ENCODE data around the gene EPX. TPM values are rescaled to one million over a fixed set of nuclear protein-coding genes. Genes with fewer than 3 reads are reported as not detected.

EPX gene
- total RNA-seq, 1 donor, result not detected

- H3K4me2 ChIP-seq (ENCODE audit: insufficient read depth, low read length), result no peak overlapping the region
- DNase-seq (ENCODE audit: insufficient read length, low spot score, missing footprints), result no peak
- H3K36me3 ChIP-seq (ENCODE audit: insufficient read depth, low read length), result no peaks in the 10 kb centered on the region
- no peaks in the 10 kb centered on the region for H4K20me1 ChIP-seq (ENCODE audit: insufficient read depth, low read length)
- no peak overlapping the region for H3K4me3 ChIP-seq (ENCODE audit: insufficient read depth, low read length)
- no peaks in the 10 kb centered on the region for H3K79me2 ChIP-seq (ENCODE audit: insufficient read depth, low read length)
- H3K27me3 ChIP-seq (ENCODE audit: insufficient read depth, low read length), result peaks cover 42% of the 10 kb centered on the region
- H3K27ac ChIP-seq (ENCODE audit: low read depth, low read length), result no peak overlapping the region
- H3K9me3 ChIP-seq (ENCODE audit: low read depth, low read length), result no peaks in the 10 kb centered on the region
- H3K4me1 ChIP-seq (ENCODE audit: insufficient read depth, low read length), result no peaks in the 10 kb centered on the region
- no peak for TF ChIP-seq CTCF (IDR thresholded peaks at IDR 0.05; ENCODE audit: extremely low read depth, low read depth, low read length)
- no peak overlapping the region for H2AFZ ChIP-seq (ENCODE audit: low read length)
Measured at GRCh38 chr17:58246104-58246740, 53.7 kb downstream of the EPX start.

- no peaks in the 10 kb centered on the region for H3K9me3 ChIP-seq (ENCODE audit: low read depth, low read length)
- peaks cover 40% of the 10 kb centered on the region for H3K27me3 ChIP-seq (ENCODE audit: insufficient read depth, low read length)
- no peak overlapping the region for H2AFZ ChIP-seq (ENCODE audit: low read length)
- no peak for DNase-seq (ENCODE audit: insufficient read length, low spot score, missing footprints)
- H3K36me3 ChIP-seq (ENCODE audit: insufficient read depth, low read length), result no peaks in the 10 kb centered on the region
- TF ChIP-seq CTCF (IDR thresholded peaks at IDR 0.05; ENCODE audit: extremely low read depth, low read depth, low read length), result no peak
- no peaks in the 10 kb centered on the region for H3K79me2 ChIP-seq (ENCODE audit: insufficient read depth, low read length)
- no peak overlapping the region for H3K4me3 ChIP-seq (ENCODE audit: insufficient read depth, low read length)
- H3K27ac ChIP-seq (ENCODE audit: low read depth, low read length), result no peak overlapping the region
- H3K4me1 ChIP-seq (ENCODE audit: insufficient read depth, low read length), result no peaks in the 10 kb centered on the region
- H4K20me1 ChIP-seq (ENCODE audit: insufficient read depth, low read length), result no peaks in the 10 kb centered on the region
- H3K4me2 ChIP-seq (ENCODE audit: insufficient read depth, low read length), result no peak overlapping the region
Measured at GRCh38 chr17:58246781-58247180, 54.3 kb downstream of the EPX start.

- H3K27me3 ChIP-seq (ENCODE audit: insufficient read depth, low read length), result peaks cover 32% of the 10 kb centered on the region
- no peak overlapping the region for H3K4me3 ChIP-seq (ENCODE audit: insufficient read depth, low read length)
- no peak for TF ChIP-seq CTCF (IDR thresholded peaks at IDR 0.05; ENCODE audit: extremely low read depth, low read depth, low read length)
- no peak overlapping the region for H3K27ac ChIP-seq (ENCODE audit: low read depth, low read length)
- H3K4me2 ChIP-seq (ENCODE audit: insufficient read depth, low read length), result no peak overlapping the region
- no peaks in the 10 kb centered on the region for H3K36me3 ChIP-seq (ENCODE audit: insufficient read depth, low read length)
- H4K20me1 ChIP-seq (ENCODE audit: insufficient read depth, low read length), result no peaks in the 10 kb centered on the region
- H3K4me1 ChIP-seq (ENCODE audit: insufficient read depth, low read length), result no peaks in the 10 kb centered on the region
- H3K9me3 ChIP-seq (ENCODE audit: low read depth, low read length), result no peaks in the 10 kb centered on the region
- DNase-seq (ENCODE audit: insufficient read length, low spot score, missing footprints), result no peak
- no peak overlapping the region for H2AFZ ChIP-seq (ENCODE audit: low read length)
- no peaks in the 10 kb centered on the region for H3K79me2 ChIP-seq (ENCODE audit: insufficient read depth, low read length)
Measured at GRCh38 chr17:58247511-58248363, 55.2 kb downstream of the EPX start.

- Histone ChIP-seq H3K79me2 (ENCODE audit: insufficient read depth, low read length) (no peaks in the 10 kb centered on the region), H3K9me3 (ENCODE audit: low read depth, low read length) (no peaks in the 10 kb centered on the region), H4K20me1 (ENCODE audit: insufficient read depth, low read length) (no peaks in the 10 kb centered on the region), H2AFZ (ENCODE audit: low read length) (peak overlapping the region; percentile 93), H3K4me2 (ENCODE audit: insufficient read depth, low read length) (peak overlapping the region; percentile 92), H3K4me1 (ENCODE audit: insufficient read depth, low read length) (no peaks in the 10 kb centered on the region), H3K4me3 (ENCODE audit: insufficient read depth, low read length) (peak overlapping the region; percentile 68), H3K27me3 (ENCODE audit: insufficient read depth, low read length) (peaks cover 30% of the 10 kb centered on the region), H3K36me3 (ENCODE audit: insufficient read depth, low read length) (no peaks in the 10 kb centered on the region), H3K27ac (ENCODE audit: low read depth, low read length) (no peak overlapping the region)
- no peak for DNase-seq (ENCODE audit: insufficient read length, low spot score, missing footprints)
- no peak for TF ChIP-seq CTCF (IDR thresholded peaks at IDR 0.05; ENCODE audit: extremely low read depth, low read depth, low read length)
Measured at GRCh38 chr17:58248955-58249269, 56.4 kb downstream of the EPX start.

Measured in osteoblast (primary cell).